ENCODE data around the gene RFT1. TPM values are rescaled to one million over a fixed set of nuclear protein-coding genes. Genes with fewer than 3 reads are reported as not detected.
A peak's percentile ranks its signal among the peaks of the same experiment; 100 is the strongest.

The RFT1 gene
- total RNA-seq, 1 donor from 2014 or later = 14.8 TPM

GRCh38 chr3:53079147-53079546, 51.1 kb downstream of the RFT1 start:
- Mint-ChIP-seq H3K4me3 (ENCODE audit: unreplicated experiment) (no peak overlapping the region), H3K4me1 (ENCODE audit: low read depth) (peaks cover 9% of the 10 kb centered on the region), H3K27ac (ENCODE audit: unreplicated experiment) (no peak overlapping the region), H3K9me3 (ENCODE audit: low read depth) (no peaks in the 10 kb centered on the region), H3K36me3 (ENCODE audit: low read depth) (no peaks in the 10 kb centered on the region), H3K27me3 (ENCODE audit: low read depth) (no peaks in the 10 kb centered on the region)
- no peak for DNase-seq (ENCODE audit: low spot score)
- TF ChIP-seq CTCF (IDR thresholded peaks at IDR 0.05) = no peak

DNA sequence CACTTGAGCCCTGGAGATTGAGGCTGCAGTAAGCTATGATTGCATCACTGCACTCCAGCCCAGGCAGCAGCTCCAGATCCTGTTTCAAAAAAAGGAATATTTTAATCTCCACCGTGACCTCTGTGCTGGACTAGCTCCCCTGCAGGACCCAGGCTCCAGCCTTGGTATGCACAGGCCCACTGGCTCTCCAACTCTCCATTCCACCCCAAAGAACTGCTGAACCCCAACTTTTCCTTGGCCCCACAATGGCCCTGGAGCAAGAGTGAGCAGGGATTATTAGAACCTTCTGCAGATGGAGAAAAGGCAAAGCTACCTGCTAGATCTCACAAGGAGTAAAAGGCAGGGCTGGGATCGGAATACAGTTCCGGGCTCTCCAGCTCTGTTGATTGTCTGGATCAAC, 51.6 kb downstream of the RFT1 start:
- H3K9me3 Mint-ChIP-seq (ENCODE audit: low read depth) = no peaks in the 10 kb centered on the region
- TF ChIP-seq CTCF (IDR thresholded peaks at IDR 0.05) = no peak
- no peaks in the 10 kb centered on the region for H3K27me3 Mint-ChIP-seq (ENCODE audit: low read depth)
- H3K4me3 Mint-ChIP-seq (ENCODE audit: unreplicated experiment) = no peak overlapping the region
- H3K36me3 Mint-ChIP-seq (ENCODE audit: low read depth) = no peaks in the 10 kb centered on the region
- no peak overlapping the region for H3K27ac Mint-ChIP-seq (ENCODE audit: unreplicated experiment)
- no peak for DNase-seq (ENCODE audit: low spot score)
- H3K4me1 Mint-ChIP-seq (ENCODE audit: low read depth) = peaks cover 4% of the 10 kb centered on the region

DNA sequence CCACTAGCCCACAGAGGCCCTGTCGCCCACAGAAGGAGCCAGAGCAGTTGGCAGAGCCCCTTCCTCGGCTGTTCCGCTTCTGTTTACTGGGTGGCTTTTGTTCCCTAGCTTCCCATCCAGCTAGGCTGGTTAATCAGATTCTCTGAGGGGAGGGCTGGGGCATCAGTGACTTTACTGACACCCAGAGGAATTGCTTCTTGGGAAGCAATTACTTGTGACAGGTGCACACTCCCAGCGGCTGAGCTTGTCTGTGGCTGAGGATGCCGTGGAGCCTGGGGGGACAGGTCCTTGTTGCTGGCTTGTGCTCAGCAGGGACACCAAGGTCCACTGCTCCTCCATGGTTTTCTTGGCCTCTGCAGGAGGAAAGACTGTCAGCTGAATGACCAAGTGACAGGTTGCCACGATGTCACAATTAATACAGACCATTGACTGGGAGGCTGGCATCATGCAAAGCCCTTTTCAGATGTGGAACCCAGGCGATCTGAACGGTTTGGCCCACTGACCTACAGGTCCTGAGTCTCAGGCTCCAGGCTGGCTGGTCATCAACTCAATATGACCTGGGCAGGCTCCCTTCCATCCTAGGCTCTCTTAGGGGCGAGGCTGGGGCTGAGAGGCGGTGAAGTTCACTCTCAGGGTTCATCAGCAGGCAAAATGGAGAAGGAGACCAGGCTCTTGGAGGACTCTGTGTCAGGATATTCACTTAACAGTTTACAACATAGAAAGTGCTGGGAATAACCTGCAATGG, 52.6 kb downstream of the RFT1 start:
- no peaks in the 10 kb centered on the region for H3K27me3 Mint-ChIP-seq (ENCODE audit: low read depth)
- H3K4me3 Mint-ChIP-seq (ENCODE audit: unreplicated experiment) = no peak overlapping the region
- H3K36me3 Mint-ChIP-seq (ENCODE audit: low read depth) = no peaks in the 10 kb centered on the region
- no peak for DNase-seq (ENCODE audit: low spot score)
- H3K9me3 Mint-ChIP-seq (ENCODE audit: low read depth) = no peaks in the 10 kb centered on the region
- no peak overlapping the region for H3K27ac Mint-ChIP-seq (ENCODE audit: unreplicated experiment)
- no peak for TF ChIP-seq CTCF (IDR thresholded peaks at IDR 0.05)
- peaks cover 3% of the 10 kb centered on the region for H3K4me1 Mint-ChIP-seq (ENCODE audit: low read depth)

DNA sequence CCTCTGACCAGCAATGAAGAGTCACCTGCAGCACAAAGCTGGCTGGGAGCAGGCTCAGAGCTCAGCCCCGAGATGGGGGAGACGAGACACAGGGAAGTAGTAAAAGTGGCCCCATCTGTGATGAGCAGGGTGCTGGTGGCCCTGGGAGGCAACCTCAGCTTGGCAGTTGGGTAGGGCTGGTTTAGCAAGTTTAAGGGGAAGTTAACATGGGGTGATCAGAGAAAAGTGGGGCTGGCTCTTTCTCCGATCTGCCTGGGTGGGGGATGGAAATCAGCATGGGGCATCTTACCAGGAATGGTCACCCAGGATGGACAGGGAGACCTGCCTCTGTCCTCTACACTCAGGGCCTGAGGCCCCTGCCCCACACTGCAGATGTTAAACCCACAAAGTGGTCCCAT, 54.5 kb downstream of the RFT1 start:
- no peak for DNase-seq (ENCODE audit: low spot score)
- H3K27me3 Mint-ChIP-seq (ENCODE audit: low read depth) = no peaks in the 10 kb centered on the region
- peaks cover 8% of the 10 kb centered on the region for H3K4me1 Mint-ChIP-seq (ENCODE audit: low read depth)
- peak overlapping the region; percentile 3 for H3K27ac Mint-ChIP-seq (ENCODE audit: unreplicated experiment)
- no peak overlapping the region for H3K4me3 Mint-ChIP-seq (ENCODE audit: unreplicated experiment)
- no peaks in the 10 kb centered on the region for H3K9me3 Mint-ChIP-seq (ENCODE audit: low read depth)
- H3K36me3 Mint-ChIP-seq (ENCODE audit: low read depth) = no peaks in the 10 kb centered on the region
- no peak for TF ChIP-seq CTCF (IDR thresholded peaks at IDR 0.05)

DNA sequence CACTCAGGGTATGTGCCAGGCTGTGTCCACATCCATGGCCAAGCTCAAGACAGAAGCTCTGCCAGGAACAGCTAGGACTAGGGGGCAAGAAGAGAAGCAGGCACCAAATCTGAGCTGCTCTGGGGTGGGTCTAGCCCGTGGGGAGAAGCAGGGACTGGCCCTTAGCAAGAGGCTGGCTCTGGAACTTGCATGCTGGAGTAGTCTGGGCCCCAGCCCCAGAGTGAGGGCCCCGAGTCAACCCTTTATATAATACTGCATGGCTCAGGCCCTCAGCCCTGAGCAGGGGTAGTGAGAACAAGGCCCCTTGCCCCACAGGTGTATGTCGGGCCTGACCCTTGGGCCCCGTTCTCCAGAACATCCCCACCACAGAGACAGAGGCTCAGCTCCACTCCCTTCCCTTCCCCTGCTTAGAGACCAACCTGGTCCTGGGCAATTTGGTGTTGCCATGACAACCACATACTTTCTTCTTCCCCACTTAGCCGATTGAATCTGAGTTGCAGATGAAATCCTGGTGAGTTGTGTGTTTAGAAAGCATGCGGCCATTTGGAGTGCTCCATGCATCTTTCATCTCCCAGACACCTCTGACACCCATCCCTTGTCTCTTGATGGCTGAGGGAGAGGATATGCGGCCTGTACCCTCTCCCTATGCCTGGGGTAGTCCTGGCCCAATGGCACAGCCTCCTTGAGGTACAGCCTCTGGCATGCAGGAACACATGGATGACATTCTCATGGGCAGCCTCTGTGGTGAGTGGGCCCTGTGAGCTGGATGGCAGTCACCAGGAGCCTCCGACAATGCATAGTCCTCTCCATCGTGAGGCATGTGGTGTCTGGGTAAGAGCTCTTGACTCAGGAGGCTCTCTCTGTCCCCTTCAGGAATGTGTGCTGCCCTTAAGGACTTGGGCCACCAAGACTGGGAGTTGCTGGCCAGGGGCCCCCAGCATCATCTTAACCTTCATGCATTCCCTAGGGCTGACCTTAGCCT, 55.2 kb downstream of the RFT1 start:
- TF ChIP-seq CTCF (IDR thresholded peaks at IDR 0.05) = no peak
- H3K4me1 Mint-ChIP-seq (ENCODE audit: low read depth) = peaks cover 8% of the 10 kb centered on the region
- no peaks in the 10 kb centered on the region for H3K27me3 Mint-ChIP-seq (ENCODE audit: low read depth)
- no peak overlapping the region for H3K27ac Mint-ChIP-seq (ENCODE audit: unreplicated experiment)
- no peak overlapping the region for H3K4me3 Mint-ChIP-seq (ENCODE audit: unreplicated experiment)
- H3K36me3 Mint-ChIP-seq (ENCODE audit: low read depth) = no peaks in the 10 kb centered on the region
- no peaks in the 10 kb centered on the region for H3K9me3 Mint-ChIP-seq (ENCODE audit: low read depth)
- no peak for DNase-seq (ENCODE audit: low spot score)

Measured in chondrocyte (in vitro differentiated cells).